HTR-8/SVneo (cell line): ENCODE results near the gene GCNT4.
"Not testable (repeated sequence)": the region's sequence is repeated elsewhere in the genome, so short reads cannot be mapped to it uniquely, and the experiment has no call there.

Experiments used
- DNase-seq: peaks from one replicate; pipeline ENCODE4 v3.0.0; 2011; ENCODE audit warnings: low spot score, mixed read lengths; ENCODE audit not compliant: insufficient read length
- FAIRE-seq: peaks from 2 replicates; lab custom pipeline; 2011; peaks lifted over from hg19 to GRCh38; lab: Jason Lieb, UNC

GCNT4 gene, protein sequence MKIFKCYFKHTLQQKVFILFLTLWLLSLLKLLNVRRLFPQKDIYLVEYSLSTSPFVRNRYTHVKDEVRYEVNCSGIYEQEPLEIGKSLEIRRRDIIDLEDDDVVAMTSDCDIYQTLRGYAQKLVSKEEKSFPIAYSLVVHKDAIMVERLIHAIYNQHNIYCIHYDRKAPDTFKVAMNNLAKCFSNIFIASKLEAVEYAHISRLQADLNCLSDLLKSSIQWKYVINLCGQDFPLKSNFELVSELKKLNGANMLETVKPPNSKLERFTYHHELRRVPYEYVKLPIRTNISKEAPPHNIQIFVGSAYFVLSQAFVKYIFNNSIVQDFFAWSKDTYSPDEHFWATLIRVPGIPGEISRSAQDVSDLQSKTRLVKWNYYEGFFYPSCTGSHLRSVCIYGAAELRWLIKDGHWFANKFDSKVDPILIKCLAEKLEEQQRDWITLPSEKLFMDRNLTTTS

DNA sequence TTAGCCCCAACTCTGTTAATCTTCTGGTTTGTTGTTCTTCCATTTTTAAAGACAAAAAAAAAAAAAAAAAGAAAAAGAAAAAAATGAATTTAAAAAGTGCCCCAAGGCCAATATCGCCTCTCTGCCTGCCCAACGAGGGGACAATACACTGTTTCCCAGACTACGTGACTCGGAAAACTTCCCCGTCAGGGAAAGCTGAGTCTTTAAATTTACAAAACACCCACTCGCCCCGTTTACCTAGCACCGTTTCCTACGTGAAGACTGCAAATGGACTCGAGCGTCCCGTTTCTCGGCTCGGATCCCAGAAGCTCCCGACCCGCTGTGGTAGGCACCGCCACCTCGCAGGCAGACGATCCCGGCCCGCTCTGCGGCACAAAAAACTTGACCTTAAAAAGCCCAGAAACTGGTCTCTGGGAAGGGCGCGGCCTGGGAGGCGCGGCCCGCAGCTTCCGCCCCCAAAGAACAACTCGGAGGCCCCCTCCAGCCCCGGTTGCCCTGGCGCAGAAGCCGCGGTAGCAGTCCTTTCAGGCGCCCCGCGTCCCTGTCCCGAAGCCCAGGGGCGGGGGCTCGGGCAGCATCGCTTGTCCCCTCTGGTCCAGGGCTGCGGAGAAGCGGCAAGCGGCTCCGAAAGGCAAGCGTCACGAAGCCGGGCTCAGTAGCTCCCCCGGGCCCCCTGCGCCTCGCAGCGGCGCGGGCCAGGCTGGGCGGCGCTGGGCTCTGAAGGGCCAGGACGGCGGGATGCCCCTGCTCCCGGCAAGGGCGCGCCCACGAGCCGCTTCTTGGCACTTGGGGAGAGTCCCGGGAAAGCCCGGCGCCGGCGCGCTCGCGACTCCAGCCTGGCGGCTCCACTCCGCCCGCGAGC is at the start of gene GCNT4:
Gene GCNT4 (minus strand): TSS at position 367 of the 862 bp plus-strand sequence. CDS start 22,521 bp downstream, outside the sequence.
- DNase-seq (peak; percentile 28), FAIRE-seq (no peak)

DNA sequence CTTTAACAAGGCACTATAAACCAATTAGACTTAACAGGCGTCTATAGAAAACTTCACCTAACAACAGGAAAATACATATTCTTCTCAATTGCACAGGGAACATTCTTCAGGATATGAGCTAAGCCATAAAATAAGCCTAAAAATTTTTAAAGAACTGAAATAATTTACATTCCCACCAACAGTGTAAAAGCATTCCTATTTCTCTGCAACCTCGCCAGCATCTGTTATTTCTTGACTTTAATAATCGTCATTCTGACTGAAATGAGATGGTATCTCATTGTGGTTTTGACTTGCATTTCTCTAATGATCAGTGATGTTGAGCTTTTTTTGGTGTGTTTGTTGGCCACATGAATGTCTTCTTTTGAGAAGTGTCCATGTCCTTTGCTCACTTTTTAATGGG is 43.6 kb upstream of the GCNT4 start:
- DNase-seq = not testable (repeated sequence)

DNA sequence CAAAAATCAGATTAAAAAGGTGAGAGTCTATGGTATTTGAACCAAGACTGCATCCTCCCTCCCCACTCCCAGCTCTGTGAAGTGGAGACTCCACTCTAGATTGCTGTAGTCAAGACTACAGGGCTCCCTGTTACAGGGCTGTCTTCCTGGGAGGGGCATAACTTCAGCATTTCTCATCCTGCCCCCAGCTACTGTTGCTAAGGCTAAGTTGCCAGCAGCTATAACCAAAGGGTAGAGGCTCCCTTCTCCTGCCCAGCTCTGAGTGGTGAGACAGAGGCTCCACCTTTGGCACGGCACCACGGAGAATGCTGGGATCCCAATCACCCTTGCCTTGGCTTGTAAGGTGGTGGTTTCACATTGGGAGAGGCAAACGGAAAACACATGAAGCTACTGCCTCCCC is 39.2 kb upstream of the GCNT4 start:
- FAIRE-seq = no peak

More for the DNA sequence above, 43.6 kb upstream of the GCNT4 start:
- FAIRE-seq = not testable (repeated sequence)

DNA sequence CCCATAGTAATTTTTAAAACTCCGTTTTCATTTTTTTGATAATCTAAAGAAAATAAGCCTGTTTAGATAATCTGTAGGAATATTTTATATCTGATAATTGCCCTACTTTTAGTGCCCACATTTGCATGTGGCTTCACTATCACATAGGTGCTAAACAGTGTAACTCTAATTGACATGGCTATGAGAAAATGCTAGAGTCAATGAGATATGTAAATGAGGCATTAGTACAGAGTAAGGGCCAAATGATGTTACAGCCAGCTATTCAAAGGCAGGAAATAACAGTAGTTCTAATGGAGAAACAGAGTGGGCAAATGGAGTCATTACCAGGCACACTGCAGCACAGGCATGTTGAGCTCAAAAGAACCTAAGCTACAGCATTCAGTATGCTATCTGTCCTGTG is 37.3 kb upstream of the GCNT4 start:
- FAIRE-seq (no peak), DNase-seq (no peak)

More for the DNA sequence above, 39.2 kb upstream of the GCNT4 start:
- no peak for DNase-seq

DNA sequence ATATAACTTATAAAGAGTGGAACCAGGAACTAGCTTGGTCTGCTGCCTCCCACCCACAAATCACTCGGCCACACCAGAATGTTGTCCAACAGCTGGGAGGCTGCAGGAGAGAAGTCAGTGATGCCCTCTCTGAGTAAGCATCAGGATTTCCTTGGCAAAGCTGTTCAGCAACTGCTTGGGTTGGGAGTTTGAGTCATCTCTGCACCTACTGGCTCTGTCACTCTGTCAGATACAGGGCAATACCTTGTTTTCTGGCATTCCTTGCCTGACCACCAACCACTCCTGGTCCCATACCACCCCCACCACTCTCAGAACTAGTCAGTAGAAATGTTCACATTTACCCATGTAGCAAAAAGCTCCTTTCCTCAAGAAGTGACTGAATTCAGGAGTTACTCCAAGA is 36.8 kb upstream of the GCNT4 start:
- DNase-seq = no peak
- FAIRE-seq = no peak

DNA sequence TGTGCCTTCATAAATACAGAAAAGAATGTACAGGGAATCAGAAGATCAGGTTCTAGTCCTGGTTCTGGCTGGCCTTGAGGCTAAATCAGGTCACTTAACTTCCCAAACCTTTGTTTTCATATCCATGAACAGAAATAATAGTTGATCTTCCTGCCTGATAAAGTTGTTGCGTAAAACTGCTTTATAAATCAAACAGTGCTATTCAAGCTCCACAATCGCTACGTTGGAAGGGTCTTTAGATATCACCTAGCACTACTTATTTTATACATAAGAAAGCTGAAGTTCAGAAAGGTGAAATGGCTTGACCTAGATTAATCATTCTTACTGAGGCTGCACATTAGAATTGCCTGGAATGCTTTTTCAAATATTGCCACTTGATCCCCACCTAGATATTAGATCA is 36.3 kb upstream of the GCNT4 start:
- DNase-seq = no peak
- no peak for FAIRE-seq

DNA sequence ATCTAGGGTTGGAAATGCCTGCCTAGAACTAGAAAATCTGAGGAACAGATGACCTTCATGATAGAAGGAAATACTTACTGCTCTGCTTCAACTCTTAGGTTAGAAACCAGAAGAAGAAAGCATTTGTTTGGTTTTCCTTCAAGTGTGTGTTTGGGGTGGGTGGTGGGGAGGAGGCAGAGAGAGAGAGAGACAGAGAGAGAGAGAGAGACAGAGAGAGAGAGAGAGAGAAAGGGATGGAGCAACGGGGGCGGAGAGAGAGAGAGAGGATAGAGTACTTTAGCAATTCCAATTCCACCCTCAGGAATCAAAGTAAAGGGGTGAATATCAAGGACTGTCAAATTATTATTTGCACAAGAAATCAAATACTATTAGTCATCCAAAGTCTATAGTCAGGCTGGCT is 29.2 kb upstream of the GCNT4 start:
- FAIRE-seq (no peak), DNase-seq (no peak)

DNA sequence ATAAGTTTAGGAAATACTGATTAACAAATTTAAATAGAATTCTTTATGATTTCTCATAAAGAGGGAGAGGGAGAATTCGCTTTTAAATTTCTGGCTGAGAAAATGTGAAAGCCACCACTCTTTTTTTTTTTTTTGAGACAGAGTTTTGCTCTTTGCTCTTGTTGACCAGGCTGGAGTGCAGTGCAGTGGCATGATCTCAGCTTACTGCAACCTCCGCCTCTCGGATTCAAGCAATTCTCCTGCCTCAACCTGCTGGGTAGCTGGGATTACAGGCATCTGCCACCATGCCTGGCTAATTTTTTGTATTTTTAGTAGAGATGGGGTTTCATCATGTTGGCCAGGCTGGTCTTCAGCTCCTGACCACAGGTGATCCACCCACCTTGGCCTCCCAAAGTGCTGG is 27.0 kb upstream of the GCNT4 start:
- not testable (repeated sequence) for FAIRE-seq

DNA sequence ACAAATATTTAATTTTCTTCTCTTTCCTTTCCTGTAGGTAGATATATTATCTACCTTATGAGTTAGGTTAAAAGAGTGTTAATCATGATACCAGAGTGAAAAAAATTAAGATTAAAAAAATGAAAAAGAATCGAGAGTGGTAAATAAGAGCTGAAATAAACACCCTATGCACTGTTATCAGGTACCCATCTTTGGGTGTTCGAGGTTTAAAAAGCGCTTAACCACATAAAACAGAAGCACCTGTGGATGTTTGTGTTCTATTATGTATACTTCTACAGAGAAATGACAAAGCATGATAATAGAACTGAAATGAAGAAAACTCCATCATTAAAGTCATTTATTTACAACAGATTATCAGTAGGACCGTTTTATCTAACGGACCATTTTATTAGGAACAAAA is 25.7 kb upstream of the GCNT4 start:
- DNase-seq (no peak), FAIRE-seq (no peak)

More for the DNA sequence above, 27.0 kb upstream of the GCNT4 start:
- not testable (repeated sequence) for DNase-seq

DNA sequence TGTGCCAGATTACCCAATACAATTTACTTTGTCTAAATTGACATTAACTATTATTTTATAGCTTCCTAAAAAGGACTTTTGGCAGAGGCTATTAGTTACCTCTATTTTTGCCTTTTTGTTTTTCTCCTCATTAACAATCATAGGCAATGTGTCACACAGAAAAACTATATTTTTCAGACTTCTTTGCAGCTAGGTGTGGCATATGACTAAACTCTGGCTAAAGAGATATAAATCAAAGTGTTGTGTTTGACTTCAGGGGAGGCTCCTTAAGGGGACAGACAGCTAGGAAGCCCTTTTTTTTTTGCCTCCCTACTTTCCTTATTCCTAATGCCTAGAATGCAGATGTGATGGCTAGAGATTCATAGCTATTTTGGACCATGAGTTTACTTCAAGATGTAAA is 19.7 kb upstream of the GCNT4 start:
- FAIRE-seq (no peak), DNase-seq (no peak)

DNA sequence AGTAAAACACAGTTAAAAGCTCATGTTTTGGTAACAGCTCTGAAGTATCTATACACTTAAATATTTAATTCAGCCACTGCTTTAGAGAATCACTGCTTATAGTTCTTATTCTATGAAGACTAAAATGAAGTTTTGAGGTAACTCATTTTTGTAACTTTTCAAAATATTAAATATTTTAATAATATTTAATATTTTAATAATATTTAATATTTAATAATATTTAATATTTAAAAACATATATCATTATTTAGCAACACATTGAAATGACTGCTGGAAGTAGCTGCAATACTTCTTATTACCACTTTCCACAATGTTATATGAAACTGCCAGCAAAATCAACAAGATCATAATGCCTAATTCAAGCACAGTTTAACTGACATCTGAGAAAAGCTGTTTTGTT is 18.7 kb upstream of the GCNT4 start:
- FAIRE-seq (no peak), DNase-seq (no peak)

DNA sequence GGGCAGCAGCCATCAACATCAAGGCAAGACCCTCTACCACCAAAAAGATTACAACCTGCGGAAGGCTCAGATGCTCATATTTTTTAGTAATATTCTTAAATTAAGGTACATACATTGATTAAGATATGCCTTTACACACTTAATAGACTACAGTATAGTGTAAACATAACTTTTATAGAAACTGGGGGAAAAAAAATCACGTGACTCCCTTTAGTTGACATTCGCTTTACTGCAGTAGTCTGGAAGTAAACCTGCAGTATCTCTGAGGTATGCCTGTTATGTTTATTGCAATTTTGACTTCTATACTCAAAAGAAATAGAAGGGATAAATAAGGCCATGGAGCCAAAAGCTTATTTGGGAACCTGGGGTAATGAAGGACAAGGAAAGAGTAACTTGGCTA is 15.1 kb upstream of the GCNT4 start:
- FAIRE-seq = no peak
- no peak for DNase-seq

DNA sequence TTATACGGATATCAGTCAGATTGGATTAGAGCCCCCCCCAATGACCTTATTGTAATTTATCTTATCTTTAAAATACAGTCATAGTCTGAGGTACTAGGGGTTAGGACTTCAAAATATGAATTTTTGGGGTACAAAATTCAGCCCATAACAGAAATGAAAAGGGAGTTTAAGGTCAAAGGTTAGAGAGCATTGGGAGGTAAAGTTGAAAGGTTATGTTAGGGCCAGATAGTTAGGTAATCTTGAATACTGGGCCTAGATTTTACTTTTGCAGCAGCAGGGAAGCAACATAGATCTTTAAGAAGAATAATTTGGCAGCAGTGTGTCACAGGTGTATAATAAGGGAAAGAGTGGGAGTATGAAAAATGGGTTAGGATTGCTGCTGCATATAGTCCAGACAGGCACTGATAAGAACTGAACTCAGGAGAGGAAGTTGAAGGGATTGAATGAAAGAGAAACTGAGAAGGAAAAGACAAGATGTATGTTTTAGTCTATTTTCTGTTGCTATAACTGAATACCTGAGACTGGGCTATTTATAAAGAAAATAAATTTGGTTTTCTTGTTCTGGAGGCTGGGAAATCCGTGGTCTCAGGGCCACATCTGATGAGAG is 10.7 kb upstream of the GCNT4 start:
- DNase-seq (no peak), FAIRE-seq (no peak)

DNA sequence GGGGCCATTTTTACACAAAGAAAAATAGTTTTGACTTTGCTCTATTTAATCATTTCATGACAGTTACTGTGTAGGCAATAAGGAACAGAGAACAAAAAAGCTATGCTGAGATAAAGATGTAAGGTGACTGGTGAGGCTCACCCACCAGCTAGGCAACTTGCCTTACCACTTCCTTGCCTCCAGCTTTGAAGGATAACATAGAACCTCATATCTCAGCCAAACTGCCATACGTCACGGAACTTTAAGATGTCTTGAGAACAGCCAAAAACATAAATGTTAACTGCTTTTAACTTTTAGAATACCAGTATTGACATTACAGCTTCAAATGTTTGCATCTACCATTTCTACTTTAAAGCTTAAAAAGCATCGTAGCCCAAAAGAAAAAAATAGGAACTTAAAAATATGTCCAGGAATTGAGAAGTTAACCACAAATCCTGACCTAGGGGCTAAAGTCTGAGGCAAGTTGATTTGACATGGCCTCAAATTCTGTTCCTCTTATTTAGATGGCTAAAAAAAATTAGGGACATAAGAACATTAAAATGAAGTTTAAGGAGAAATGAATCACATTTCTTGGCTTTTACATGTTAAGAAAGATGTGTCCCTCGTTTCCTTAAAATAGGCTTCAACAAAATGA is 7.7 kb upstream of the GCNT4 start:
- DNase-seq (no peak), FAIRE-seq (no peak)

DNA sequence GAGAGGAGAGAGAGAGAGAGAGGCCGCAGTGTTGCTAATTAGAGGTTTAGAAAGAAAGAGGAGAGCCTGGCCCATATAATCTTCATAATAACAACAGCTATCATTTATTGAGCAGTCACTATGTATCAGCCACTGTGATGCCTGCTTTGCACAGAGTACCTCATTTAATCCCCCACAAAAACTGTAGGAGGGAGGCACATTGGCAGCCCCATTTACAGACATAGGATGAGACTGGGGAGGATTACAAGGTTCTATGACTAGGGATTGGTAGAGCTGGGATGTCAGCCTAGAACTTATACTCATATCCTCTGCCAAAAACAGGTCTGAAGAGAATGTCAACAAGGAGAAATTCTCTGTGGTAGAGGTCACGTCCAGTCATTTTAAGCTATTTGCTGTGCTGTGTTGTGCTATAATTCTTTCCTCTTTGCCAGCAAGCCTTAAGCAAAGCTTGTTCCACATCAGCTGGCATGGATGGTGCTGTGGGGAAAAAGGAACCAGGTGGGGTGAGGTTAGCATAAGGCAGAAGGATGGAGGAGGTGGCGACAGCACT is 6.7 kb upstream of the GCNT4 start:
- FAIRE-seq (no peak), DNase-seq (no peak)

DNA sequence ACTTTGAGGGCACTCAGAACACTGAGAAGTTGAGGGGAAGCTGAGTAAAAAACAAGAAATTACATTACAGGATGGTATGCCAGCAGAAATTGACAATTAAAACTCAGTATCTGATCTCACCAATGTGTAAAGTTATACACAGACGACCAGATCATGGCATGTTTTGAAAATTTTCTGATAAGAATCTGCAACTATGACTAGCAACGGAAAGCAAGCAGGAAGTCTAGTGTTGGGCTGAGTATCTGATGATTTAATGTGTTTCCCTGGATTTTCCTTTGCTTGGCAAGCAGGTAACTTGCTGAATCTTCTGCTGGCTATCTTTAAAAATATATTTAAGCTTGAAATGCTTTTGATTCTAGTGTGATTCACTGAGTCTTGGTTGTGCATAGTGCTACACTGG is 5.2 kb upstream of the GCNT4 start:
- DNase-seq (no peak), FAIRE-seq (no peak)

DNA sequence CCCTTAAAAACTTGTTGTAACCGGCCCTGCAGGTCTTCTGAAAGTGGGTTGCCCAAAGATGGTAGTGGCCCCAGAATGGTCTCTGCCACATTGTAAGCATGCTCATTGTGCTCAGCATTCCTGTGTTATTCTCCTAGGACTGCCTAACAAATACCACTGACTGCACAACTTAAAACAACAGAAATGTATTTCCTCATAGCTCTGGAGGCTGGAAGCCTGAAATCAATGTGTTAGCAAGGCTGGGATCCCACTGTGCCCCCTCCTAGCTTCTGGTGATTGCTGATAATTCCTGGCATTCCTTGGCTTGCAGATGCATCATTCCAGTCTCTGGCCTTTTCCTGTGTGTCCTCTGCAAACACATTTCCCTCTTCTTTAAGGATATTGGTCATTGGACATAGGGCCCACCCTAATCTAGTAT is 3.4 kb upstream of the GCNT4 start:
- FAIRE-seq (no peak), DNase-seq (no peak)

DNA sequence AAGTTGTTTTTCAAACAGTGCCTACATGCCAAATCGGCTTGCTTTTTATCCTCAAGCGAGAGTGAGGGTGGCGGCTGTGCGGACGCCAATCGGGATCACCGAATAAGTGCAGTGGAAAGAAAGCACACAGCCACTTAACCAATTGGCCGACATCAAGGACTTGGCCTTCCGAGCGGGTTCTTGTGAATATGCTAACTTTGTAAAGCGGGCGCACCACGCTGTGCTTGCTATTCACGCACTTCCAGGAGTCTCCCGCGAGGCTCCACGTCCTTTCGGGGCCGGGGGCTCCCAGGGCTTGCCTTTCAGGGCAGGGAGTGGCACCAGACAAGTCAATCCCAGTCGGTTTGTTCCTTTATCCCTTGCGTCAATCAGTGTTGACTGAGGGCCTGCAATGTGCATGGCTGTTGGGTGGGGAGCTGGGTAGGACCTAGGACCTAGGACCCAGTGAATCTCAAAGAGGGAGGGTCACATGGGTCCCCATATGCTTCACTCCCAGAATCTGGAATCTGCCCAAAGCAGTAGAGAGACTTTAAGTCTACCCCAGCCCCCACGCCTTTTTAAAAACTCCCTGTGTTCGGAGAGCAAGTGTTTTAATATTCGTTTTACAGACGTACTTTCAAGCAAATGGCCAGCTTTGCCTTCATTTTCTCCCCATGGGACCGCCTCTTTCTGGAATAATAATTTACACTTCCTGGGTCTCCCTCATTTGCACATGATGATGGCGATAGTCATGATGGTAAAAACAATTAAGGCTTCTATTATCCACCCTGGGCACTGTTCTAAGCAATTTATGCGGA is 2.0 kb upstream of the GCNT4 start:
- FAIRE-seq (no peak), DNase-seq (no peak)
